Activated CD8-positive, alpha-beta memory T cell treated with anti-CD3 and anti-CD28 coated beads for 36 hours (primary cell): ENCODE measurements around the gene SDC4. TPM values are rescaled to one million over a fixed set of nuclear protein-coding genes. Genes with fewer than 3 reads are reported as not detected.

Source experiments
- CTCF ChIA-PET: fragments of 350-600 bp; sonication (Branson Sonifier 250); formaldehyde crosslinking; loops from one replicate; lab custom pipeline; 2021; ENCODE audit warnings: antibody characterized with exemption; lab: Charles Lee
- POLR2A ChIA-PET: fragments of 350-600 bp; sonication (Branson Sonifier 250); formaldehyde crosslinking; loops from one replicate; lab custom pipeline; 2021; ENCODE audit warnings: antibody characterized with exemption; lab: Charles Lee
- total RNA-seq, 2 experiments: library from RNA; stranded (reverse); gene quantifications; one replicate each; pipeline ENCODE4 v1.2.3, GENCODE V29; 2021

The SDC4 gene
- total RNA-seq: 10 to 100 TPM; 88.0 to 88.3 TPM

GRCh38 chr20:45347936-45348778 is at the start of gene SDC4:
TSS of gene SDC4 (minus strand) at chr20:45348424. CDS start at chr20:45348384, 40 bp downstream.
- ChIA-PET CTCF (interaction anchor here (0.6 to 3.7 kb wide), 6 partner anchors 15 to 198 kb away, joined by 3 to 16 read pairs (median 4); partner anchors contain the start of gene SYS1), POLR2A (interaction anchor here (0.6 to 2.7 kb wide), 5 partner anchors 9 to 110 kb away, joined by 3 to 12 read pairs (median 3); partner anchors contain the start of gene SYS1)

DNA sequence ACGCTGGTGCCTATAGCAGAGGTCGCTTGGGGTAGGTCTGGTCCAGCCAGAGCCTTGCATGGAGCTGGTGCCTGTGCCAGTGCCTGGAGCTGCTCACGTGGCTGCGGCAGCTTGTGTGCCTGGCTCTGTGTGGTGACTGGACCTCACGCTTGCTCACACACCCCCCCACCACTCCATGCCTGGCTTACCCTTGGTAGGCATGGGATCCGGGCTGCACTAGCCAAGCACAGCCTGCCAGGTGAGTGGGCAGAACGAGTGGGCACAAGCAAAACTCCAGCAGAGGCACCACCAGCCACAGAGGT is 46.8 kb upstream of the SDC4 start:
- ChIA-PET POLR2A (no interaction called here), CTCF (interaction anchor here (3.1 kb wide), 1 partner anchor 22 kb away, joined by 17 read pairs; no protein-coding TSS in a partner anchor)

- ChIA-PET CTCF (interaction anchor here (3.1 kb wide), 1 partner anchor 21 kb away, joined by 17 read pairs; no protein-coding TSS in a partner anchor), POLR2A (no interaction called here)
These were observed 46.2 kb upstream of the SDC4 start for GRCh38 chr20:45394221-45395113.

- POLR2A ChIA-PET: interaction anchor here (0.8 to 1.0 kb wide), 2 partner anchors 20 to 27 kb away, joined by 3 to 8 read pairs; no protein-coding TSS in a partner anchor
These were observed 44.5 kb upstream of the SDC4 start for GRCh38 chr20:45392733-45393132.

GRCh38 chr20:45391559-45391958 is 43.3 kb upstream of the SDC4 start:
- POLR2A ChIA-PET: no interaction called here
- CTCF ChIA-PET: interaction anchor here (0.8 to 1.0 kb wide), 2 partner anchors 46 to 55 kb away, joined by 3 read pairs; no protein-coding TSS in a partner anchor

More at GRCh38 chr20:45392733-45393132, 44.5 kb upstream of the SDC4 start:
- CTCF ChIA-PET: interaction anchor here (3.1 kb wide), 1 partner anchor 20 kb away, joined by 17 read pairs; no protein-coding TSS in a partner anchor

- ChIA-PET CTCF (interaction anchor here (0.8 to 1.0 kb wide), 2 partner anchors 46 to 56 kb away, joined by 3 read pairs; no protein-coding TSS in a partner anchor), POLR2A (no interaction called here)
These were observed 42.7 kb upstream of the SDC4 start for GRCh38 chr20:45390931-45391330.

- POLR2A ChIA-PET: no interaction called here
These were observed 39.0 kb upstream of the SDC4 start for GRCh38 chr20:45387274-45387673.

DNA sequence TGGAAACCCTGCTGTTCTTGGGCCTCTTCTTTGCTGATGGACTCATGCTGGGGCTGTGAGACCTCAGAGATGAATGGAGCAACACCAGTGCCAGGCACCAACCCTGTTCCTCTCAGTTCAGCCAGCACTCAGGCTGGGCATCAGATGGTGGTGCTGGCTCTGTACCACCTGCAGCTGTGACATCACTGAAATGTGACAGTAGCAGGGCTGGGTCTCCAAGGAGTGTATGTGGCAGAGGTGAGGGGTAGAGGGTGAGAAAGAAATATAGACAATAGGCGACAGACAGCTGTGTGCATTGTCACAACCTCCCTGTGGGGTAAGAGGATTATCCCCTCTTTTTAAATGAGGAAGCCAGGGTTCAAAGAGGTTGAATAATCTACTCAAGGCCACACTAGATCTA is 30.0 kb upstream of the SDC4 start, which contains the start of gene TP53TG5:
TP53TG5 (minus strand) TSS at position 135 of the 400 bp plus-strand sequence; CDS start at position 46, 89 bp downstream.
- POLR2A ChIA-PET: no interaction called here
- CTCF ChIA-PET: interaction anchor here (1.7 to 2.6 kb wide), 2 partner anchors 15 to 72 kb away, joined by 6 read pairs; partner anchors contain the start of gene SYS1

More at GRCh38 chr20:45387274-45387673, 39.0 kb upstream of the SDC4 start:
- CTCF ChIA-PET: interaction anchor here (0.5 to 1.3 kb wide), 4 partner anchors 13 to 63 kb away, joined by 3 to 4 read pairs (median 4); partner anchors contain the start of gene SDC4

DNA sequence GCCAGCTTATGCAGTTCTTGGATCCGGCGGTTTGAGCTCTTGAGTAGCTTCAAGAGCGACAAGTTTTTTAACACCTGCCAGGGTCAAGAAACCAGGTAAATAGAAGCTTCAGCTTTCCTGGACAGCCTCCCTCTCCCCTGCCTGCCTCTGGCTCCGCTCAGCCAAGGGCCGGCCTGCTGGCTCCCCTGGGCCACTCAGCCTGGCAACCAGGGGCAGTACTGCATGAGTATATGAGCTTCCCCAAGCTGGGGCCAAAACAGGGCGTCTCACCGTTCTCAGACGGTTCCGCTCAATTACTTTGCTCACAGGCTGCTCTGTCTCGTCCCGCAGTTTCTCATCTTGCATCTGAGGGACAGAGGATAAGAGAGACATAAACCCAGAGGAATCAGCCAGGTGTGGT is 29.0 kb upstream of the SDC4 start:
- CTCF ChIA-PET: interaction anchor here (0.9 to 2.6 kb wide), 4 partner anchors 14 to 73 kb away, joined by 3 to 6 read pairs (median 5); partner anchors contain the start of gene SYS1
- POLR2A ChIA-PET: interaction anchor here (0.6 kb wide), 1 partner anchor 44 kb away, joined by 4 read pairs; no protein-coding TSS in a partner anchor

GRCh38 chr20:45374966-45375365 is 26.7 kb upstream of the SDC4 start:
- ChIA-PET CTCF (interaction anchor here (1.2 to 5.4 kb wide), 8 partner anchors 9 to 411 kb away, joined by 3 to 63 read pairs (median 15); partner anchors contain the start of genes PIGT, SDC4 and SYS1), POLR2A (interaction anchor here (0.8 to 2.6 kb wide), 2 partner anchors 12 to 62 kb away, joined by 3 to 18 read pairs; partner anchors contain the start of gene SYS1)

DNA sequence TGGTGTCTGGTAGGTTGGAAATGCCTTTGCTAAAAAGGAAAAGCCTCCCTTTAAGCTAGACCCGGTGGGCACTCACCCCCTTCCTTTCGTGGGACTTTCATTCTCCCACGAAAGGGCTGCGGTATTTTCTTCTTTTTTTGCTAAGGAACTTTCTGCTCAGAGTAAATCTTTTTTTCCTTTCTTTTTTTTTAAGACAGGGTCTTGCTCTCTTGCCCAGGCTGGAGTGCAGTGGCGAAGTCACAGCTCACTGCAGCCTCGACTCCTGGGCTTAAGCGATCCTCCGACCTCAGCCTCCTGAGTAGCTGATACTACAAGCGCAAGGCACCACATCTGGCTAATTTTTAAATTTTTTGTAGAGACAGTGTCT is 25.9 kb upstream of the SDC4 start:
- ChIA-PET POLR2A (interaction anchor here (1.1 to 2.6 kb wide), 4 partner anchors 11 to 63 kb away, joined by 4 to 18 read pairs (median 8); partner anchors contain the start of genes PIGT, SDC4 and SYS1), CTCF (interaction anchor here (0.6 to 5.4 kb wide), 31 partner anchors 10 to 397 kb away, joined by 3 to 63 read pairs (median 5); partner anchors contain the start of genes PIGT, SDC4 and SYS1)

GRCh38 chr20:45373353-45374100 is 25.3 kb upstream of the SDC4 start:
- ChIA-PET POLR2A (interaction anchor here (0.7 to 2.6 kb wide), 8 partner anchors 11 to 597 kb away, joined by 3 to 18 read pairs (median 5); partner anchors contain the start of genes DNTTIP1, PIGT, SDC4 and SYS1), CTCF (interaction anchor here (0.6 to 5.4 kb wide), 32 partner anchors 10 to 397 kb away, joined by 3 to 63 read pairs (median 5); partner anchors contain the start of genes PIGT, SDC4 and SYS1)

DNA sequence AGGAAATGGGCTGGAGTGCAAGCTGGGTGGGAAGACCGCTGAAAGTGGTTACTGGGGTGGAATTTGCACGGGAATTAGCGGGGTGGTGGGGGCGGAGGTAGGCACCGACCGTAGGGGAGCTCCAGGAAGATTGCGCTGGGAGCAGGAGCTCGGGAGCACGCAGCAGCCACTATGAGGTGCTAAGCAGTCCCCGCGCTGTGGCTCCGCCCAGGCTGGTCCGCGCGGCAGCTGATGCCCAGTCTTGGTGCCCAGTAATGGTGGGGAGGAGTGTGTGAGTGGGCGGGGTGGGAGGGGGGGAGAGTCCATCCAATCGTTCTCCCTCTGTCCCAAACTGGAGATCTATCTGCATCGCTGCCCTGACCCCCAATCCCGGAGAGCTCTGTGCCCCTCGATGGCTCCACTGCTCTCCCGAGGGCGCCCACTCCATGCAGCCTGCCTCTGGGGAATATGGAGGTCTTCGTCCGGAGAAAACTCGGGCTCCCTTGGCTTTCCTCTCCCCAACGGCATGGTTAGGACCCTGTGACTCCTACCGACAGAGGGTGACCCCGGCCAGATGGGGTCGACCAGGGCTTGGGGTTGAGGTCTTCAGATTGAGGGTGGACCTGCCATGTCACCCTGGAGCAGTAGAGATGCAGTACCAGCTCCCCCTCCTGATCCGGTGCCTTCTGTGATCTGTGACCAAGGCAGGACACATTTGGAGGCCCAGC is 24.6 kb upstream of the SDC4 start:
- CTCF ChIA-PET: interaction anchor here (0.9 to 5.4 kb wide), 16 partner anchors 9 to 398 kb away, joined by 3 to 63 read pairs (median 8); partner anchors contain the start of genes PIGT, SDC4 and SYS1
- POLR2A ChIA-PET: interaction anchor here (0.7 to 2.6 kb wide), 8 partner anchors 10 to 598 kb away, joined by 3 to 18 read pairs (median 5); partner anchors contain the start of genes DNTTIP1, PIGT, SDC4 and SYS1

DNA sequence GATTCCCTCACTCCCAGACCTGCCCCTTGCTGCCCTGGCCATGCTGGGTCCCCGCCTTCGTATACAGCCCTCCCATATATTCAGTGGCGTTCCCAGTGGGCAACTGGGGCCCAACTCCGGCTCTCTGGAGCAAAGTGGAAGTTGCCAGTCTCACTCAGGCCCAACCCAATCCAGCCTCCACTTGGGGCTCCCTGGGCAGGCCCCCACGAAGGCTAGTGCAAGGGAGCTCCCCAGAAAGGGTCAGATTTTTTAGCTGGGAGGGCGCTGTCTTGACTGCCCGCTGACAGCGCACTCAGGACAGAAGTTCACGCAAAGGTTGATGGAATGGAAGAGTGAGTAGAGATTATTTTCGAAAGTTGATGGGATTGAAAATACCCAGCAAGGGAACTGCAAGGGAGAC is 24.0 kb upstream of the SDC4 start:
- CTCF ChIA-PET: interaction anchor here (0.9 to 5.4 kb wide), 8 partner anchors 9 to 78 kb away, joined by 3 to 63 read pairs (median 16); partner anchors contain the start of genes SDC4 and SYS1
- POLR2A ChIA-PET: interaction anchor here (0.5 to 2.6 kb wide), 4 partner anchors 8 to 64 kb away, joined by 4 to 18 read pairs (median 6); partner anchors contain the start of gene SYS1

DNA sequence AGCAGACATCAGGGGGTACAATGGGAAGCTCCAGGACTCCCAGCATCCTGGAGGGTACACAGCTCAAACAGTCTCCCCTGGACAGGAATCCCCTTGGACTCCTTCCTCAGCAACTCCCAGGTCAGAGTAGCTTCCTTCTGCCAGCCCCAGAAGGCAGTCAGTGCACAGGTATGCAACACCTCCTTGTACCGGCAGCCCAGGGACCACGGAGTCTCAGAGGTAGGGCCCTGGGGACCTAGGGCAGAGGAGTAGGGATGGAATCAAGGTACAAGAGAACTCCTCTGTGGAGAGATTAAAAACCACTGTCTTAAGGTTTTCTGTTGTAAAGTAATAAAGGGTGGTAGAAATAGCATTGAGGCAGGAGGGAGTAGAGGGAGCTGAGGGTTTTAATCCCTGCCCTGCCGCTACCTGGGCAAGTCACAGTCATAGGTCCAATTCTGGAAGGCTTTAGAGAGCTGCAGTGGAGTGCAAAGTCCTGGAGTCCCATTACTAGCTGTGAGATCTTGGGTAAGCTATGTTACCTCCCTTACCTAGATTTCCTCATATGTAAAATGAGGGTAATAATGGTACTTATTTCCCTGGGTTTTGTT is 22.4 kb upstream of the SDC4 start:
- POLR2A ChIA-PET: no interaction called here
- CTCF ChIA-PET: interaction anchor here (4.8 to 5.4 kb wide), 2 partner anchors 7 to 66 kb away, joined by 54 to 63 read pairs; partner anchors contain the start of gene SYS1
